Thoracic aorta (tissue), 2 donors: ENCODE results near the gene MOSPD2. TPM values are rescaled to one million over a fixed set of nuclear protein-coding genes. Genes with fewer than 3 reads are reported as not detected.

Experiments used
- ATAC-seq: fragments of 150-250 bp; one replicate; pipeline ENCODE4 v1.8.0; 2017; ENCODE audit warnings: low read depth; ENCODE audit not compliant: insufficient number of reproducible peaks, low FRiP score
- DNase-seq: peaks from one replicate; pipeline ENCODE4 v3.0.0-alpha.2; 2020; ENCODE audit warnings: low spot score
- H3K27ac ChIP-seq, 2 donors: fragments of 200-600 bp; sonication (generic); 1 replicate in 1 of 2; 2 replicates in 1 of 2; pipeline ENCODE4 v1.5.1; 2016; ENCODE audit warnings: mild to moderate bottlenecking in 2 of 2, moderate library complexity in 2 of 2
- H3K27me3 ChIP-seq: fragments of 200-600 bp; sonication (generic); replicated peaks from 2 replicates; pipeline ENCODE4 v1.6.0; 2016; ENCODE audit warnings: mild to moderate bottlenecking; ENCODE audit not compliant: insufficient read depth
- H3K36me3 ChIP-seq: fragments of 200-600 bp; sonication (generic); one replicate; pipeline ENCODE4 v1.5.1; 2016
- H3K4me1 ChIP-seq, 2 donors: fragments of 200-600 bp; sonication (generic); 1 replicate in 1 of 2; 2 replicates in 1 of 2; pipeline versions ENCODE4 v1.5.1 to v1.6.0; 2016; ENCODE audit warnings: low read depth in 2 of 2, mild to moderate bottlenecking in 1 of 2; ENCODE audit not compliant: control insufficient read depth in 1 of 2
- H3K4me3 ChIP-seq: fragments of 200-600 bp; sonication (generic); 2 replicates; pipeline ENCODE4 v1.5.1; 2016; ENCODE audit warnings: mild to moderate bottlenecking
- H3K9me3 ChIP-seq: fragments of 200-600 bp; sonication (generic); 2 replicates; pipeline ENCODE4 v1.5.1; 2016
- CTCF ChIP-seq: fragments of 200-600 bp; sonication (generic); IDR thresholded peaks from one replicate; pipeline ENCODE4 v1.5.1; 2019; ENCODE audit warnings: antibody characterized with exemption
- total RNA-seq, 2 donors: library from RNA; depleted of rRNA; stranded (reverse); fragments of >200 nt; gene quantifications; one replicate each; pipeline versions ENCODE4 v1.1.0 to v1.2.3, GENCODE V29; 2016

MOSPD2 gene
- total RNA-seq, 2 donors from 2014 or later, result 19.4 to 55.5 TPM

GRCh38 chrX:14946606-14947155 lies 73.5 kb downstream of the MOSPD2 start:
- Histone ChIP-seq H3K36me3 (no peaks in the 10 kb centered on the region), H3K27me3 (no peaks in the 10 kb centered on the region), H3K9me3 (no peaks in the 10 kb centered on the region), H3K4me3 (no peak overlapping the region), H3K4me1 (no peaks in the 10 kb centered on the region), H3K27ac (no peak overlapping the region)
- ATAC-seq (no peak), DNase-seq (no peak)
- no peak for TF ChIP-seq CTCF

- TF ChIP-seq CTCF, result no peak
- ATAC-seq (no peak), DNase-seq (no peak)
- no peak overlapping the region for H3K4me3 ChIP-seq
- no peaks in the 10 kb centered on the region for H3K27me3 ChIP-seq
- H3K4me1 ChIP-seq, result no peaks in the 10 kb centered on the region
- H3K9me3 ChIP-seq, result no peaks in the 10 kb centered on the region
- H3K36me3 ChIP-seq, result no peaks in the 10 kb centered on the region
- H3K27ac ChIP-seq, result no peak overlapping the region
Measured at GRCh38 chrX:14948691-14949090, 75.5 kb downstream of the MOSPD2 start.

- no peak for DNase-seq
- no peaks in the 10 kb centered on the region for H3K4me1 ChIP-seq
- no peaks in the 10 kb centered on the region for H3K36me3 ChIP-seq
- H3K9me3 ChIP-seq, result no peaks in the 10 kb centered on the region
- ATAC-seq, result no peak
- H3K4me3 ChIP-seq, result no peak overlapping the region
- H3K27ac ChIP-seq, result no peak overlapping the region
- H3K27me3 ChIP-seq, result no peaks in the 10 kb centered on the region
- no peak for TF ChIP-seq CTCF
Measured at GRCh38 chrX:14956813-14957582, 83.8 kb downstream of the MOSPD2 start.

- H3K27ac ChIP-seq, result no peak overlapping the region
- DNase-seq (no peak), ATAC-seq (no peak)
- TF ChIP-seq CTCF, result no peak
- no peaks in the 10 kb centered on the region for H3K4me1 ChIP-seq
- H3K36me3 ChIP-seq, result no peaks in the 10 kb centered on the region
- H3K27me3 ChIP-seq, result no peaks in the 10 kb centered on the region
- no peaks in the 10 kb centered on the region for H3K9me3 ChIP-seq
- H3K4me3 ChIP-seq, result no peak overlapping the region
Measured at GRCh38 chrX:14963447-14964236, 90.4 kb downstream of the MOSPD2 start.

- Histone ChIP-seq H3K9me3 (no peaks in the 10 kb centered on the region), H3K4me1 (no peaks in the 10 kb centered on the region), H3K4me3 (no peak overlapping the region), H3K27me3 (no peaks in the 10 kb centered on the region), H3K27ac (no peak overlapping the region), H3K36me3 (no peaks in the 10 kb centered on the region)
- no peak for ATAC-seq
- TF ChIP-seq CTCF, result no peak
- no peak for DNase-seq
Measured at GRCh38 chrX:14964500-14964899, 91.3 kb downstream of the MOSPD2 start.
